Thyroid gland (tissue), 4 donors: ENCODE results near the gene FBXO31. TPM values are rescaled to one million over a fixed set of nuclear protein-coding genes. Genes with fewer than 3 reads are reported as not detected.

ENCODE experiments used
- DNase-seq, 2 donors: peaks; one replicate each; pipeline ENCODE4 v3.0.0-alpha.2; 2019
- H3K27ac ChIP-seq, 3 donors: fragments of 200-600 bp; sonication (generic); 1 replicate in 2 of 3; 2 replicates in 1 of 3; pipeline ENCODE4 v1.5.1; 2016 to 2019; ENCODE audit warnings: mild to moderate bottlenecking in 1 of 3, moderate library complexity in 1 of 3
- H3K27me3 ChIP-seq: fragments of 200-600 bp; sonication (generic); one replicate; pipeline ENCODE4 v1.5.1; 2019
- H3K36me3 ChIP-seq, 2 donors: fragments of 200-600 bp; sonication (generic); one replicate each; pipeline ENCODE4 v1.5.1; 2016 to 2019
- H3K4me1 ChIP-seq, 2 donors: fragments of 200-600 bp; sonication (generic); one replicate each; pipeline ENCODE4 v1.5.1; 2017 to 2019
- H3K4me3 ChIP-seq, 3 donors: fragments of 200-600 bp; sonication (generic); replicated peaks in 1 of 3; 1 replicate in 2 of 3; 2 replicates in 1 of 3; pipeline ENCODE4 v1.5.1; 2016; ENCODE audit warnings: mild to moderate bottlenecking in 1 of 3
- H3K9me3 ChIP-seq: fragments of 200-600 bp; sonication (generic); one replicate; pipeline ENCODE4 v1.5.1; 2017
- POLR2A ChIP-seq, 2 donors: fragments of 450-650 bp; IDR thresholded peaks; one replicate each; pipeline ENCODE4 v1.6.1; 2017; ENCODE audit warnings: antibody characterized with exemption in 2 of 2, mild to moderate bottlenecking in 2 of 2, moderate library complexity in 1 of 2
- WGBS, 2 donors: methylation state at CpG; one replicate each; pipeline ENCODE4 v1.1.5; 2017; 5-methylcytosine and 5-hydroxymethylcytosine counted together
- intact Hi-C: fragments of 100-400 bp; cut with DNase I; formaldehyde crosslinking; loops from one replicate; pipeline ENCODE4 v1.15.1; 2023
- total RNA-seq, 4 donors: library from RNA; depleted of rRNA; stranded (reverse); fragments of >200 nt; gene quantifications; one replicate each; pipeline ENCODE4 v1.2.3, GENCODE V29; 2016
- TF ChIP-seq, protein P1 (sequence below), 6 experiments: fragments of 200-600 bp in 3 of 6; fragments of 450-650 bp in 3 of 6; sonication (generic) in 3 of 6; IDR thresholded peaks; one replicate each; pipeline ENCODE4 v1.5.1; 2016 to 2019; ENCODE audit warnings: antibody characterized with exemption in 6 of 6, mild to moderate bottlenecking in 2 of 6, inconsistent platforms in 1 of 6, moderate library complexity in 1 of 6

FBXO31 gene
- total RNA-seq, 4 donors from 2014 or later, result 23.8 to 62.5 (median 54.9) TPM

- H3K9me3 ChIP-seq, result no peaks in the 10 kb centered on the region
- TF ChIP-seq, protein P1, sequence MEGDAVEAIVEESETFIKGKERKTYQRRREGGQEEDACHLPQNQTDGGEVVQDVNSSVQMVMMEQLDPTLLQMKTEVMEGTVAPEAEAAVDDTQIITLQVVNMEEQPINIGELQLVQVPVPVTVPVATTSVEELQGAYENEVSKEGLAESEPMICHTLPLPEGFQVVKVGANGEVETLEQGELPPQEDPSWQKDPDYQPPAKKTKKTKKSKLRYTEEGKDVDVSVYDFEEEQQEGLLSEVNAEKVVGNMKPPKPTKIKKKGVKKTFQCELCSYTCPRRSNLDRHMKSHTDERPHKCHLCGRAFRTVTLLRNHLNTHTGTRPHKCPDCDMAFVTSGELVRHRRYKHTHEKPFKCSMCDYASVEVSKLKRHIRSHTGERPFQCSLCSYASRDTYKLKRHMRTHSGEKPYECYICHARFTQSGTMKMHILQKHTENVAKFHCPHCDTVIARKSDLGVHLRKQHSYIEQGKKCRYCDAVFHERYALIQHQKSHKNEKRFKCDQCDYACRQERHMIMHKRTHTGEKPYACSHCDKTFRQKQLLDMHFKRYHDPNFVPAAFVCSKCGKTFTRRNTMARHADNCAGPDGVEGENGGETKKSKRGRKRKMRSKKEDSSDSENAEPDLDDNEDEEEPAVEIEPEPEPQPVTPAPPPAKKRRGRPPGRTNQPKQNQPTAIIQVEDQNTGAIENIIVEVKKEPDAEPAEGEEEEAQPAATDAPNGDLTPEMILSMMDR (IDR thresholded peaks at IDR 0.05), result no peak
- no peak for TF ChIP-seq POLR2A (IDR thresholded peaks at IDR 0.05)
- H3K27ac ChIP-seq, result no peak overlapping the region
- DNase-seq, result no peak
- intact Hi-C loops, result loop anchor here (10.0 kb wide), 1 partner anchor 306 kb away; no protein-coding TSS in a partner anchor
- WGBS, 2 donors, result 85 to 97% methylated on average over 9 to 12 of the region's 12 CpGs
- peaks cover 15 to 28% of the 10 kb centered on the region in 2 donors for H3K36me3 ChIP-seq
- peaks cover 3 to 15% of the 10 kb centered on the region in 2 donors for H3K4me1 ChIP-seq
- H3K4me3 ChIP-seq, result no peak overlapping the region
- H3K27me3 ChIP-seq, result no peaks in the 10 kb centered on the region
Observed at GRCh38 chr16:87328846-87329245, 54.7 kb downstream of the FBXO31 start.

DNA sequence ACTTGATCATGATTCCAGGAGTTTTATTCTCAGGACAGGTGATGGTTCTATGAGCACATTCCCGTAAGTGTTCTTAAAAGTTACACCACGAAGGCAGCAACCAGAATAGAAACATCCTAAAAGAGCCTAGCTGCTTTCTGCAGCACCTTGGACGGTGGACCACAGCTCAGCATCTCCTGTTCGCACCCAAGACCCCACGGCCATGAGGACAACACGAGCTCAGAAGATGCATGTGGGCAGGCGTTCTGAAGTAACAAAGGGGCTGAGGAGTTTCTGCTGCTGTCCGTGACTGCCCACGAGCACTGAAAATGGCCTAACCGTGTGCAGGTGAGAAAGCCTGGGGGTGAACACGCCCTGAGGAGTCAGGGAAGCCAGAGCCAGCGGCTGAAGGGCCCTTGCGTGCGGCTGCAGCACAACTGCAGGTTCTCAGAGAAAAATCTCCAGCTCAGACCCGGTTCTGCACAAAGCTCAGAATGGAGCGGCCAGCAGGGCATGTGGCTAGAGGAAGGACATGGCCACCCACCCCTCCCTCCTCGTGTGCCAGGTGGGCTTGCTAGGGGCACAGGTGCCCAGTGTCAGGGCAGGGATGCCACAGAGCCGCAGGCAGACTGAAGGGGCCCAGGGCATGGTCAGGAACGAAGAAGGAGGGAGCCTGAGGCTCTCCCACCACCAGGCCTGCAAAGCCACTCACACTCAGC is 55.6 kb downstream of the FBXO31 start:
- Histone ChIP-seq H3K4me1 (peaks cover 3 to 15% of the 10 kb centered on the region in 2 donors), H3K27me3 (no peaks in the 10 kb centered on the region), H3K9me3 (no peaks in the 10 kb centered on the region), H3K4me3 (no peak overlapping the region), H3K36me3 (peaks cover 6 to 19% of the 10 kb centered on the region in 2 donors), H3K27ac (no peak overlapping the region)
- no peak for DNase-seq
- TF ChIP-seq, protein P1 (IDR thresholded peaks at IDR 0.05), result no peak
- 87 to 88% methylated on average over 17 to 18 of the region's 19 CpGs for WGBS, 2 donors
- intact Hi-C loops, result loop anchor here (10.0 kb wide), 1 partner anchor 307 kb away; no protein-coding TSS in a partner anchor

DNA sequence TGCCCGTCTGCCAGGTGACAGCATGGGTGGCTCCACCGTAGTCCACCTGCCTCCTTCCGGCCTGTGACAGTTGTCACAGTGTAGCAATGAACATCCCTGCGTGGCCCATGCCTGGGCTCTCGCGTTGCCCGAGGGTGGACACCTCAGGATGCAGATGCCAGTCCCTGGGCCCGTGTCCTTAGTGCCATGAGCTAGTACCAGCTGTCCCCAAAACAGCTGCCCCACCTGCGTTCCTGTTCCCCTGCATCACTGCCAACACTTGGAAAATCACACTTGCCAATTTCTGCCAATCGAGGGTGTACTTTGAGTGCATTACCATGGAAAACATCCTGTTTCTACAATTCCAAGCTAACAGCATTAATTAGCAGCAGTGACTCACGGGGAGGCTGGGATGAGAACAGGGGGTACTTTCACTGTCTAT is 57.4 kb downstream of the FBXO31 start:
- Histone ChIP-seq H3K4me3 (no peak overlapping the region), H3K27ac (no peak overlapping the region), H3K36me3 (peaks cover 0 to 9% of the 10 kb centered on the region in 2 donors), H3K4me1 (peaks cover 3 to 15% of the 10 kb centered on the region in 2 donors), H3K9me3 (no peaks in the 10 kb centered on the region), H3K27me3 (no peaks in the 10 kb centered on the region)
- TF ChIP-seq, protein P1 (IDR thresholded peaks at IDR 0.05), result no peak
- no peak for TF ChIP-seq POLR2A (IDR thresholded peaks at IDR 0.05)
- intact Hi-C loops, result loop anchor here (10.0 kb wide), 1 partner anchor 309 kb away; no protein-coding TSS in a partner anchor
- 81 to 84% methylated on average over 10 of the region's 11 CpGs for WGBS, 2 donors
- DNase-seq, result no peak

DNA sequence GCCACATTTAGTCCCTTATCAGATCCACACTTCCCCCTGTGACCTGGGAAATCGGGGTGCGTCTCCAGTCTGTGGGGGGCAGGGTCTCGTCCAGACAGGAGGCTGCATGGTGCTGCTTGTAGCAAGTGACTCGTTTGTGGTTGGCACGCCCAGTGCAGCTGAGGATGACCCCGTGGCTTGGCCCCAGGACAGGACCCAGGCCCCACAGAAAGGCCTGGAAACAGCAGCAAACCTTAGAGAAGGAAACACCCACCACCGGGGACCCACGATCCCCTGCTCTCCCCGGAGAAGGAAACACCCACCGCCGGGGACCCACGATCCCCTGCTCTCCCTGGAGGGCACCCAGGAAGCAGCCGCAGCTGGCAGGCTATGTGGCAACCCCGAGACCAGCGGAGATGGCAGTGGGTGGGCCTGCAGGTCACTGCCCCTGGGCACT is 58.1 kb downstream of the FBXO31 start:
- intact Hi-C loops, result loop anchor here (10.0 kb wide), 1 partner anchor 309 kb away; no protein-coding TSS in a partner anchor
- H3K36me3 ChIP-seq, result peaks cover 0 to 3% of the 10 kb centered on the region in 2 donors
- no peaks in the 10 kb centered on the region for H3K9me3 ChIP-seq
- WGBS, 2 donors, result 69 to 75% methylated on average over 11 to 14 of the region's 15 CpGs
- H3K27me3 ChIP-seq, result no peaks in the 10 kb centered on the region
- TF ChIP-seq, protein P1 (IDR thresholded peaks at IDR 0.05), result no peak
- TF ChIP-seq POLR2A (IDR thresholded peaks at IDR 0.05), result no peak
- no peak overlapping the region for H3K4me3 ChIP-seq
- DNase-seq, result no peak
- peaks cover 3 to 14% of the 10 kb centered on the region in 2 donors for H3K4me1 ChIP-seq
- no peak overlapping the region for H3K27ac ChIP-seq
